SIG-M5 treated with dmso at 0.1 percent for 504 hours (cell line): ENCODE data around the gene KIF25.

Experiments
- DNase-seq: peaks from one replicate; lab custom pipeline; 2025; ENCODE audit not compliant: unreplicated experiment; lab: John Stamatoyannopoulos, UW

The KIF25 gene

GRCh38 chr6:168016176-168016620 lies 18.7 kb downstream of the KIF25 start:
- no peak for DNase-seq

- DNase-seq = no peak
Observed at GRCh38 chr6:168016721-168017525, 19.5 kb downstream of the KIF25 start.

GRCh38 chr6:168017629-168018028 lies 20.2 kb downstream of the KIF25 start:
- no peak for DNase-seq

GRCh38 chr6:168018664-168019063 lies 21.2 kb downstream of the KIF25 start:
- no peak for DNase-seq

- DNase-seq = no peak
Observed at GRCh38 chr6:168020242-168020641, 22.8 kb downstream of the KIF25 start.

- no peak for DNase-seq
Observed at GRCh38 chr6:168021581-168021980, 24.1 kb downstream of the KIF25 start.

- no peak for DNase-seq
Observed at GRCh38 chr6:168022488-168023321, 25.2 kb downstream of the KIF25 start.

GRCh38 chr6:168024951-168025510 lies 27.6 kb downstream of the KIF25 start:
- no peak for DNase-seq

GRCh38 chr6:168025831-168026710 lies 28.6 kb downstream of the KIF25 start:
- no peak for DNase-seq

- no peak for DNase-seq
Observed at GRCh38 chr6:168026925-168027324, 29.5 kb downstream of the KIF25 start.

- no peak for DNase-seq
Observed at GRCh38 chr6:168027521-168027920, 30.1 kb downstream of the KIF25 start.

- no peak for DNase-seq
Observed at GRCh38 chr6:168028181-168028580, 30.7 kb downstream of the KIF25 start.

GRCh38 chr6:168029459-168030217 lies 32.2 kb downstream of the KIF25 start:
- DNase-seq = no peak

GRCh38 chr6:168030218-168030746 lies 32.8 kb downstream of the KIF25 start:
- no peak for DNase-seq

GRCh38 chr6:168030908-168031307 lies 33.4 kb downstream of the KIF25 start:
- DNase-seq = no peak

GRCh38 chr6:168031411-168031971 lies 34.0 kb downstream of the KIF25 start:
- DNase-seq = no peak

GRCh38 chr6:168032005-168032760 lies 34.7 kb downstream of the KIF25 start:
- no peak for DNase-seq

- no peak for DNase-seq
Observed at GRCh38 chr6:168033791-168034190, 36.3 kb downstream of the KIF25 start.

GRCh38 chr6:168034537-168034936 lies 37.1 kb downstream of the KIF25 start:
- DNase-seq = no peak
